ENCODE results near the gene LIMS2. TPM values are rescaled to one million over a fixed set of nuclear protein-coding genes. Genes with fewer than 3 reads are reported as not detected.

LIMS2 gene
- total RNA-seq, 1 donor = 28.9 TPM

- DNase-seq (ENCODE audit: low read depth) = no peak
- no peak overlapping the region for H3K4me3 ChIP-seq (ENCODE audit: low read depth, low read length)
- no peak for TF ChIP-seq CTCF (IDR thresholded peaks at IDR 0.05; ENCODE audit: insufficient read depth, low read depth, low read length)
These were observed 52.6 kb downstream of the LIMS2 start for GRCh38 chr2:127622561-127623387.

GRCh38 chr2:127621981-127622431 lies 53.3 kb downstream of the LIMS2 start:
- TF ChIP-seq CTCF (IDR thresholded peaks at IDR 0.05; ENCODE audit: insufficient read depth, low read depth, low read length) = no peak
- no peak for DNase-seq (ENCODE audit: low read depth)
- H3K4me3 ChIP-seq (ENCODE audit: low read depth, low read length) = no peak overlapping the region

GRCh38 chr2:127620866-127621265 lies 54.5 kb downstream of the LIMS2 start:
- no peak overlapping the region for H3K4me3 ChIP-seq (ENCODE audit: low read depth, low read length)
- no peak for DNase-seq (ENCODE audit: low read depth)
- no peak for TF ChIP-seq CTCF (IDR thresholded peaks at IDR 0.05; ENCODE audit: insufficient read depth, low read depth, low read length)

- TF ChIP-seq CTCF (IDR thresholded peaks at IDR 0.05; ENCODE audit: insufficient read depth, low read depth, low read length) = no peak
- no peak for DNase-seq (ENCODE audit: low read depth)
- no peak overlapping the region for H3K4me3 ChIP-seq (ENCODE audit: low read depth, low read length)
These were observed 55.2 kb downstream of the LIMS2 start for GRCh38 chr2:127619877-127620705.

- no peak overlapping the region for H3K4me3 ChIP-seq (ENCODE audit: low read depth, low read length)
- TF ChIP-seq CTCF (IDR thresholded peaks at IDR 0.05; ENCODE audit: insufficient read depth, low read depth, low read length) = no peak
- no peak for DNase-seq (ENCODE audit: low read depth)
These were observed 56.1 kb downstream of the LIMS2 start for GRCh38 chr2:127619203-127619590.

- H3K4me3 ChIP-seq (ENCODE audit: low read depth, low read length) = no peak overlapping the region
- no peak for DNase-seq (ENCODE audit: low read depth)
- TF ChIP-seq CTCF (IDR thresholded peaks at IDR 0.05; ENCODE audit: insufficient read depth, low read depth, low read length) = no peak
These were observed 56.7 kb downstream of the LIMS2 start for GRCh38 chr2:127618551-127619202.

All from fibroblast of villous mesenchyme (primary cell).